OCI-M2 (cell line): ENCODE results near the gene SHISAL2A.

Experiments
- DNase-seq: peaks from one replicate; lab custom pipeline; 2025; ENCODE audit not compliant: unreplicated experiment; lab: John Stamatoyannopoulos, UW

The SHISAL2A gene

DNA sequence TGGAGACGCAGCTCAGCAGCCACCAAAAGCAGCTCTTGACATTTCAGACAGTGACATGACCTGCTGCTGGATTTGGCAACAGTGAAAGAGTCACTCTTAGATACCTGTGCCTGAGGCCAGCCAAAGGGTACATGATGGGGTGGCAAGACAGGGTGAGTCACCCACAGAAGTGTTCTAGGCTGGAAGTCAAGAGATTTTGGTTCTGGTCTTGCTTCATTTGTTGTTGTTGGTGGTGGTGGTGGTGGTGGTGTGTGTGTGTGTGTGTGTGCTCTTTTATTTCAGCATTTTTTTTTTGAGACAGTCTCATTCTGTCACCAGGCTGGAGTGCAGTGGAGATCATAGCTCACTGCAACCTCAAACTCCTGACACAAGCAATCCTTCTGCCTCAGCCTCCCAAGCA is 25.8 kb downstream of the SHISAL2A start:
- no peak for DNase-seq

DNA sequence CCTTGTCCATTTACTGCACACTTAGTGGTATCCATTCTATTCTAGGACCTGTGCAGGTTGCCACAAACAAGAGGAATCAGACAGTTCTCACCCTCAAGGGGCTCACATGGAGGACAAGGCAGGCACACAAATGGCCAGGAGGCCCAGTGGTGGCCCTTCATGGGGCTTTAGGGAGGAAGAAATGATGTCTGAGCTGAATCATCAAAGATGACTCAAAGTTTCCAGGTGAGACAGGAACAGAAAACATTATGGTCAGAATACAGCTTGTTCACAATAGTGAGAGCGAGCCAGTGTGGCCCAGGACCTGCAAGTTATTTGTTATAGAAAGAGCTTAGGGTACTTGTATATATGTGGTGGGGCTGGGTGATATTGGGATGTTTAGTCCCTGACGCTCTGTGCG is 26.4 kb downstream of the SHISAL2A start:
- no peak for DNase-seq

DNA sequence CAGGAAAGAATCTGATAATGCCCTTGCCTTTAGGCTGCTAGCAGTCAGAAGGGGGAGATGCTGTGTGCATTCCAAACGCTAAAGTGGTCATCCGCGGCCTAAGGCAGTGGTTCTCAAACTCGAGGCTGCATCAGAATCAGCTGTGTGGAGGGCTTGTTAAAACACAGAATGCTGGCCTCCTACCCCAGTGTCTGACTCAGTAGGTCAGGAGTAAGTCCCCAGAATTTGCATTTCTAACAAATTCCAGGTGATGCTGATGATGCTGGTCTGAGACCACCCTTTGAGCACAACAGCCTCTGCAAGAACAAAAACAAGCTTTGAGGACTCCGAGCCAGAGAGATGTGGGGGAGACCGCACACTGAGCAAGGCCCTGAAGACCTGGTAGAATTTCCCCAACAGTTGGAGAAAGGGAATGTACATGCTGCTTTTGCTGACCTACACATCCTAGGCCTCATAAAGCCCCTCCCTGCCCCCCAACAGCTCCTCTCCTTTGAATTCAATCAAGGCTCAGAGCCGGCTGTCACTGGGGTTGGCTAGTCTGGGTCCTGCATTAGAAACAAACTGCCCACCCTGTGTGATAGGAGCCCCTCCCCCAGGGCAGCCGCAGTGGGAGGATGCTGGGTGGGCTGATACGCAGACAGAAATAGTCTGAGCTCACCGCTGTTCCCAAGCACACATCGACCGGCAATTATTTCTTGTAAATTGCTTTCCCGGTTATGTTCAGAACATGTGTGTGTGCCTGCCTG is 27.1 kb downstream of the SHISAL2A start:
- no peak for DNase-seq

DNA sequence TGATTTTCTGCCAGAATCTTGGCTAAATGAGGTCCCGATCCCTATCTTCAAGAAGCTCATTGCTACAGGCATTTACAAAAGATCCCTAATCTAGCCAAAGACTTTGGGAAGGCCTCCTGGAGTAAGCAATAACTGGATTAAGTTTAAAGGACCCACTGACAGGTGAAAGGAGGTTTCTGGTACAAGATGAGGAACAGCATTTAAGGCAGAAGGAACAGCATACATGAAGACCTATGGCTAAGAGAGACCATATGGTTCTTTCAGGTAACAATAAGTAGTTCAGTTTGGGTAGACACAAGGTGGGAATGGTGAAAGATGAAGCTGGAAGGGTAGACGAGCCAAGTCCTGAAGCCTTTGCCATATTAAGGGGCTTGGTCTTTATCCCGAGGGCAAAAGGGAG is 27.8 kb downstream of the SHISAL2A start:
- no peak for DNase-seq

DNA sequence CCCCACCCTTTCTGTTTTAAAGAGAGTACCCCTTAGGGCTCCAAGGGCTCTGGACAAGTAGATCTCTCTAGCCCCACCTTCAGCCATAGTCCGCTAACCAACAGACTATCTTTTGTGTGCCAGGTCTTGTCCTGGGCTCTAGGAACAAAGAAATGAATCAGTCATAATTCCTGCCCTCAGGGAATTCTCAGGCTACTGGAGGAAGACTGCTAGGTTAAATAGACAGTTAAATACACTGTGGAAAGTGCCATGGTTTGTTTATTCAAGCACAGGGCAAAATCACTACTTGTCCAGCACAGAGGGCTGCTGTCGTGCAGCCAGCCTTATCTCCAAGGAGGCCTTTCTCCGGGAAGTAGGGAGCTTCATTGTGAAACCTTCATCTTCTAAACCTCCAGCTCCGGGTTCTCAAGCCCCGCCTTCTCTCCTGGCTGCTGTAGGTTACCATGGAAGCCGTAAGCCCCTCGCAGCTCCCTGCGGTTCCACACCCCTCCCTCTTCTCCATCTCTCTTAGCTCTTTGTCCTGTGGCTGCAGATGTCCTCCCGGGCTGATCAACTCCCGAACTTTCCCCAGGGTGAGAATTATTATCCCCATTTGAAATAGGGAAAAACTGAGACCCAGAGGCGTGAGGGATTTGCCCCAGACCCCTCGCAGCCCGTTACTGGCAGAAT is 29.8 kb downstream of the SHISAL2A start:
- DNase-seq: no peak

DNA sequence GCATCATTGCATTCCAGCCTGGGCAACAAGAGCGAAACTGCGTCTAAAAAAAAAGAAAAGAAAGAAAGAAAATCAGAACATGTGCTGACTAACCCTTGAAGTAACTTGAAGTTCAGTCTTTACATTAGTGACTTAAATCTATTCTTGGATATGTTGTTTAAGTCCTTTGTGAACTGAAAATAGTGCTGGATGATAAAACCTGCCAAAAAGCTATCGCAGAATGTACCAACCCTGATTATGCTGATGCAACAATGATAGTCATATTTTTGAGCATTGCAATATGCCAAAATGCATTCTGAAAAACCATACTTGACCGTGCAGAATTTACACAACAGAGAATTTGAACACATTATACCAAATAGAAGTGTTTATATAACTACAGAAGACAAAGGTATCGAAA is 30.7 kb downstream of the SHISAL2A start:
- DNase-seq: no peak

DNA sequence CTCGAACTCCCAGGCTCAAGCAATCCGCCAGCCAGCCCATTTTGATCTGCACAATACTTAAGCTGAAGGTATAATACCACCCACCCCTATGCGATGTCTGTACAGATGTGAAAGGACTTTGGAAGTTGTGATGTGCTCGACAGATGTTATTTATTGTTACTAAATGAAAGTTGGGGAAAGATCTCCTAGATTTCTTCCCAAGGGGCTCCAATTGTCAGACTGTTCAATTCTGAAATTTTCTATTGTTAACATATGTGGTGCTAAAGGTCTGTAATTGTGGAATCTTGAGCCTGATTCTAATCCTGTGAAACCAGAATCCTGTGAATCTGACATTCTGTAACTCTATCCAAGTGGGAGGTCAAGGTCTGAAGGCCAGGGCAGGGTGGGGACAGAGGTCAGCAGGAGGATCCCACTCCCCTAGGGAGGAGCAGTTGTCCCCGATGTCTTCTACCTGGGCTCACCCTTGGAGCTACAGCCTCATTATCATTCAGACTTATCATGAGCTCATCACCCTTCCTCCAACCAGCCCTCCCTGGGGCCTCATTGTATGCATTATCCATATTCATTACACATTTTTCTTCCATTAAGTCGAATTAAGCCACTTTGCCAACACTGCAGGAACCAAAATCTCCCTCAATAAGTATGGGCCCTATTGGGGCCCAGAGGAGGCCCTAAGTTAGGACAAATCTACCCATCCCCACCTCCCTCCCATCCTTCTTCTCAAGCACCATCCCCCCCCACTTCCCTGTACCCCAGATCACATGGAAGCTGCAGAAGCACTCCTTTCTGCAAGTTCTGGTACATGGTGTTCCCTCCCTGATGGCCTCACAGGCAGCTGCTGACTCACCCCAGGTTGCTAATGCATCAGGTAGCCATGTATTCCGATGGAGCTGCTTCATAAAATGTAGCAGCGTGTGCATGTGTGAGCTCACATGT is 32.3 kb downstream of the SHISAL2A start:
- no peak for DNase-seq

DNA sequence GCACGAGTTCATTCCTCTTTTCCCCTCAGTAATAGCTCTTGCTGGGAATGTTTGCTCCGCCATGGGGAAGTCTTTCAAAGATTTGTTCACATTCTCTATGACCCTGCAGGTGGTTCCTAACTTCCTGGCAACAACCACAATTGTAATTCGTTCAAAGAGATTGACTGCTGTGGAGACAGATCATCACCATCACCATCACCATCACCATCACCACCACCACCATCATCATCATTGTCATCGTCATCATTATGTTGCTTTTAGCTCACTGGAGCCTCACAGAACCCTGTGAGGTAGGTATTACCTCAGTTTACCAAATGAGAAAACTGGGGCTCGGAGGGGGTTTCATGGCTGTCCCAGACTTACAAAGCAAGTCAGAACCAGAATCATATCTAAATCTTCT is 34.3 kb downstream of the SHISAL2A start:
- no peak for DNase-seq

DNA sequence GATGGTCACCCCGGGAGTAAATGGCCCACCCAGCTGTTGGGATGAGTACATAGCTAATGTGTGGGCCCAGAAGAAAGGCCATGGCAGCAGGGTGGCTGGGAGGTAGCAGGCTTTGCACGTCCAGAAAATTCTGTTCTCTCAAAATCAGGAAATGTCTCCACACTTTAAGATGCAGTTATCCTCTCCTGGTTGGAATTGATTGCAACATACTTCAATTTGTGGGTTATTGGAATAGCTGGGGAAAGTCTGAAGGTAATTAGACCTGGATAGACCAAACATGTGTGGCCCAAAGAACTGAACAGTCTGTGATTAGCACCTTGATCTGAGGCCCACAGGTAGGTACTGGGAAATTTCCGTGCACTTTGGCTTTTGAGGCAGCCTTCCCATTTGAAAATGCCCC is 35.0 kb downstream of the SHISAL2A start:
- DNase-seq: no peak

DNA sequence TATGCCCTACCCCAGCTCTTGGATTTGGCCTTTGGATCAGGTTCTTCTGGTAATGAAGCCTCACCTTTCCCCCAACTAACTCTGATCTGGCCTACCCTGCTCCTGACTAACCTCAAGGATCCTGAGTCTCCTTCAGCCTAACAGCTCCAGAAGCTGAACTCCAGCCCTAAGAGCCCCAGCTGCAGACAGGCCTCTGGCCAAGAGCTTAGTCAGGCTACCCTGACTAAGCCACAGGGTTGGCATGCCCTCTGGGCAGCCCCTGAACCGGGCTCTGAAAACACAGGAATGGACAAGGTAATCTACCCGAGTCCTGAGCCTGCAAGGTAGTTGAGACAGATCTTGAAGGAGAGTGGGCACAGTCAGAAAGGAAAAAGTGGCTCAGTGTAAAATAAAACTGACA is 35.7 kb downstream of the SHISAL2A start:
- DNase-seq: no peak

DNA sequence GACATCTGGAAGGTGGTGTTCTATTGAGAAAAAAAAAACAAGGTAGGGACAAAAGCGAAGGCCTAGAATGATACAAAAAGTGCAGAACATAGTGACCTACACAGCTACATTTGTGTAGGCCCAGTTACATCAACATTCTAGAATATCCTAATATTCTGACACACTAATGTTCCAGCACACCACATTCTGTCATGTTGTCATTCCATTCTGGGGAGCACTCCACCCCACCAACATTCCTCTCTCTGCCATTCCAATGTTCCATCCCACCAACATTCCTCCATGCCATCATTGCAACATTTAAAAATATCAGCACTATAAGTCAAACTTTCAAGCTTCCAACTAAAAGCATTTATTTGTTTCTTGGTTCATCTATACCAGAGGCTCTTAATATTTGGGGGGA is 36.7 kb downstream of the SHISAL2A start:
- no peak for DNase-seq

DNA sequence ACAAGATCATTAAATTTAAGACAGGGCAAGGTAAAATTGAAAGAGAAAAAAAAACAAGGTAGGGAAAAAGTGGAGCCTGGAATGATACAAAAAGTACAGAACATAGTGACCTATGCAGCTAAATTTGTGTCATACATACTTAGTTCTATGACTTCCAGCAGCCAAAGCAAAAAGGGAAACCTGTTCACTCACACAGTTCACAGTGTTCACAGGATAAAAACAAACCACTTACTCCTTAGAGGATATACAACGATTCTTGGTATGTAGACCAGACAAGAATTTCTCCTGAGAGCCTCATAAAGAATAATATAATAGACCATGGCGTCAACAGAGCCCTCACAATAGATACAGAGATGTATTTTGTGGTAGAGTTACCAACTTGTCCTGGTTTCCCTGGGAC is 37.6 kb downstream of the SHISAL2A start:
- DNase-seq: no peak

DNA sequence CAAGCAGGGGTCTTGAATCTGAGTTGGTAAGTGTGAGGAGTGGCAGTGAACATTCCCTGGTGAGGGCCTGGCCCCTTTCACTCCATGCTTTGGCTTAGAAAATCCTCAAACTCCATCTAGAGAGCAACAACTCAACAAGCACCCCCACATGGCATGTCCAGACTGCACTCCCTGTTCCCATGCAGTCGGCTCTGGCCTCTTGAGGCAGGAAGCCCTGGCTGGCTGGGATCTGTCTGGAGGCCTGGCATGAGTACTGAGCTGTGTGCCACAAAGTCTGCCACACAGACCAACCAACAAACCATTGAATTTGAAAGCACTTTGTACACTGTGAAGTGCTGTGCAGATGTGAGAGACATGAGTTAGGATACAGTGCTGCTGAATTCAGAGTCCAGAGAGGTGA is 40.0 kb downstream of the SHISAL2A start:
- no peak for DNase-seq

DNA sequence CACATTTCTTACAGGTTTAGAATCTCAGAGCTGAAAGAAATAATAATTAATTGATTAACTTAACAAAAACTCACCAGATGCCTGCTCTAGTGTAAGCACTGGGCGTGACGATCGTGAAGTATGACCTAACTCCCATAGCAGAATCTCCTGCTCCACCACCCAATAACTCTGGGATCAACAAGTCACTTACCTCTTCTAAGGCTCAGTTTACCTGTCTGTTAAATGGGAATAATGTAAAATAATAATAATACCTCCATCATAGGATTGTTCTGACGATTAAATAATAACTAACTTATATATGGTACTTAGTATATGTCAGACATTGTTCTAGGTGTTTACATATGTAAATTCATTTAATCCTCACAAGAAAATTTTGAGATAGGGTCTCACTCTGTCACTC is 40.5 kb downstream of the SHISAL2A start:
- DNase-seq: no peak

DNA sequence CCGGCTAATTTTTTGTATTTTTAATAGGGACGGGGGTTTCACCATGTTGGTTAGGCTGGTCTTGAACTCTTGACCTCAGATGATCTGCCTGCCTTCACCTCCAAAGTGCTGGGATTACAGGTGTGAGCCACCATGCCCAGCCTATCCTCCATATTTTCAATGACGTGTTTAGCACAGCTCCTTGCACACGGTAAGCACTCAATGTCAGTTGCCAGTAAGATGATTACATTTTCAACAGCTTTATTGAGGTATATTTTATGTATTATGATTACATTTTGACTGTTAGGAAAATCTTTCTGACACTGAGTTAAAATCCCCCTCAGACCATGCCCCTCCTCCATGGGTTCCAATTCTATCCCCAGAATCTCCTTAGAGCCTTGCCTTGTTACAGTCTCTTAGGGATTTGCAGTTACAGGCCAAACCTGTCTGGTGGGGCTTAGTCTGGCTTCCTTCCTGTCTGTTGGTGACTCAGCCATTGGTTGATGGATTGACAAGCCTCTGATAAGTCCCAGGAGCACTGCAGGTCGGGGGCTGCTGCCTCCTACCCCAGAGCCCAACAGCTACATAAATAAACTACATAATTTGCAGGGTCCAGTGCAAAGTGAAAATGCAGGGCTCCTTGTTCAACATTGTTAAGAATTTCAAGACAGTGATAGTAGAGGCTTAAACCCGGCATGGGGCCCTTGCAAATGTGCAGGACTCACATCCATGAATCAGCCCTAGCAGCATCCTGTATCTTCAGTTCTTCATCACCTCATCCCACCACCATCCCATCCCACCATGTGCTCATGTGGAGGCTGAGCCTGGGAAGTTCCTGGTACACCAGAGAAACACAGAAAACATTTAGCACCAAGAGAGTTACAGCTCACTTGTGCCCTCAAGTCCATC is 41.8 kb downstream of the SHISAL2A start:
- DNase-seq: no peak

DNA sequence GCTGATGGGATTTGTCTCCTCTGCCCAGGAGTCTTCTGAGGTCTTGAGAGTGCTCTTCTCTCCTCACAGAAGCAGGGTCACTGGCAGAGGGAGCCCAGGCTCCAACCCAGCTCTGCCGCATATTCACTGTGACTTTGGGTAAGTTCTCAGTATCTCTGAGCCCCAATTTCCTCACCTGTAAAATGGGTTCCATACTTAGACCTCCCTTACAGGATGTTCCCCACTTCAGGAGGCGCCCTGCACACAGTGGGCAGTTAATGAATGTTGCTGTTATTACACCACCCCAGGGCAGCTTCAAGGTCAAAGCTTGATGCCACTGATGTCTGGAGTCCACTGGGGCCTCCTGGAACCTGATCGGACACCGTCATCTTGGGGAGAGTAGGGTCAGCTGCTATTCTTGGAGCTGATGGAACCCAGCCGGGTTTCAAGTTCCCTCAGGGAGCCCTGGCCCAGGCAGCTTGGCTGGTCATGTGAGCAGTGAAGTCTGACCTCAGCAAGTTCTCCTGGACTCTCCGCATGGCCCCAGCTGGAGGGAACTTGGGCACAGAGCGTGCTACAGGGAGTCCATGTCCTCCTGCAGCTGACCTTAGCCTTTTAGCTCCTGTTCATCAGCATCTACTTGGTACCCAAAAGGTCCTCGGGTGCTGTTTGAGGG is 43.4 kb downstream of the SHISAL2A start:
- no peak for DNase-seq

DNA sequence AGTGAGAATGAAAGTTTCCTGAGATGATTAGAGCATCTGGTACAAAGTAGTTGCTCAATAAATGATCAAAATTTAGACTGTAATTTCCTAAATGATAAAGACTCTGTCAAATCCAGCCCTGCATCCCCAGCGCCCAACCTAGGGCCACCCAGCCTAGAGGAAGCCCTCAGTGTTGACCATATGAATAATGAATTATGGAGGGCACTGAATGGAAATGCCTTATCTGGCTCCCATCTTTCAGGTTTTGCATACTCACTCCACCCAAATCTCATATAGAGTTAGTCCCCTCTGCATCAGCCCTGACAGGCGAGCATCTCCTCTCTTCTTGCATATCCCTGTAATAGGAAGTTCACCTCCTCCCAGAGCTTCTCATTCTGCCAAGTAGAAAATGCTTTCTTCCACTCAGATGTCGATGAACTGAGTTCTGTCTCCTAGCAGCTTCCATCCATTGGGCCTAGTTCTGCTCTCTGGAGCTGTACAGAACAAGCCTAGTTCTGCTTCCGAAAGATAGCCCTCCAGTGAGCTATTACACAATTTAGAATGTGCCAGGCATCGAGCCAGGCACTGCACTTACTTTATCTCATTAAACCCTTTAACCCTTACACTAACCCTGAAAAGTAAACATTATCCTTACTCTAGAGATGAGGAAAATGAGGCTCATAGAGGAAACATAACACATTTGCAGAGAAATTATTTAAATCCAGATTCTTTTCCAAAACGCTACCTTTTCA is 44.3 kb downstream of the SHISAL2A start:
- DNase-seq: no peak

DNA sequence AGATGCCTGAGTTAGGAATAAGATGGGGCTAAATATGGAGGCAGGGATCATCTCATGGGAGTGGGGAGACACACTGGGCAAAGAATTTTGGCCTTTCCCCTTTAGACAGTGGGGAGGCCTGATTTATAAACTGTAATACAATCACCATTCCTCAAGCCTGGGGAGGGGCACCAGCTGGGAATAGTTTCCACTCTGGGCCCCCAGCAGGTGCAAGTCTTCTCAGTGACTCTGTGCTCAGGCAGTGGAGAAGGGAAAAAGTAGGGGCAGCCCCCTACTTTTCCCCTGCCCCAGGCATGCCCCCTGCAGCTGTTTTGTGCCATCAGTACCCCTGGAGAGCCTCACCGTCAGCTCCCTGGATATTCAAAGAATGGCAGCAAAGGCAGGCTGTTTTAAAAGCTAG is 46.1 kb downstream of the SHISAL2A start:
- no peak for DNase-seq

DNA sequence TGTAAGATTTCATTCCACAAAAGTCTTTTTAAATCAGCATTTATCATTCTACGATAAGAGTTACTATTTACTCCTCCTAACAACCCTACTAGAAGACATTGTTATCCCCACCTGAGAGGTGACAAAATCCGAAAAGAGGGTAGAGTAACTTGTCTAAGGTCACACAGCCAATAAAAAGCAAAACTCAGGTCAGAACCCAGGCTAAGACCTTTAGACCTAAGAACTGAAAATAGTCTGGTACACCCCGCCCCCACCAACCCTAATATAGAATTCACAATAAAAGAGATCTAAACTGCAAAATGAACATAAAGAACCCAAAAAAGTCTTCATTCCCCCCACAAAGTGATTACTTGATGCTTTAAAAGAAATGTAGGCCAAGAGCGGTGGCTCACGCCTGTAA is 46.5 kb downstream of the SHISAL2A start:
- no peak for DNase-seq

DNA sequence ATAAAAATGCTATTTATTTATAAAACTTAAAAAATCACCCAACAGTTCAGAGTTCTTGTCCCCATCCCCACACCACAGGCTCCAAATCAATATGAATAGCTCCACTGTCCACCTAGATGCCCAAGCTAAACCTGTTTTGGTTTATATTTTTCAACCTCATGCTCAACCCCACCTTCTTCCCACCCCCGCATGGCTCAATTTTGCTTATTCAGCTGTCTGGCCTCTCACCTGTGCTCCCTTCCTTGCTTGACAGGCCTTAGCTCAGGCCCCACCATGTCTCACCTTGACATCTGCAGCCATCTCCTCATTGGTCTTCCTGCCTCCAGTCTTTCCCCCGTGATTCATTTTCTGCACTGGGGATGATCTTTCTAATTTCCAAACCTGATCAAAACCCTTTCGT is 47.4 kb downstream of the SHISAL2A start:
- no peak for DNase-seq
